ENCODE results near the gene IL17RE. TPM values are rescaled to one million over a fixed set of nuclear protein-coding genes. Genes with fewer than 3 reads are reported as not detected.

IL17RE gene
- total and polyA plus RNA-seq, 2 experiments from 2014 or later: 1.1 to 3.4 TPM

GRCh38 chr3:9867106-9867505 is 35.5 kb upstream of the IL17RE start (continued):
- TF ChIP-seq CTCF (conservative IDR thresholded peaks at IDR 0.05; ENCODE audit: low read depth in 2 of 2) (no peak), CREB1 (CRISPR knock-in tag; IDR thresholded peaks at IDR 0.05; ENCODE audit: low read depth) (no peak), REST (IDR thresholded peaks at IDR 0.05; ENCODE audit: unreplicated experiment) (no peak)

GRCh38 chr3:9869955-9870354 is 32.7 kb upstream of the IL17RE start:
- no peak overlapping the region for H3K4me2 ChIP-seq
- no peak overlapping the region for H3K4me3 ChIP-seq
- H2AFZ ChIP-seq: no peak overlapping the region
- H3K36me3 ChIP-seq (ENCODE audit: insufficient read depth): no peaks in the 10 kb centered on the region
- H3K9me3 Mint-ChIP-seq: no peaks in the 10 kb centered on the region; the same call in 2 of the 3 replicates
- ATAC-seq: no peak
- H3K27ac ChIP-seq (ENCODE audit: low read depth): no peak overlapping the region
- H3K27ac Mint-ChIP-seq: no peak overlapping the region
- no peaks in the 10 kb centered on the region for H3K4me1 ChIP-seq (ENCODE audit: insufficient read depth)
- no peak for DNase-seq (ENCODE audit: low spot score)
- H3K27me3 Mint-ChIP-seq (ENCODE audit: insufficient read depth, low read depth, poor library complexity): peaks cover 9% of the 10 kb centered on the region
- no peaks in the 10 kb centered on the region for H3K9me2 ChIP-seq (ENCODE audit: insufficient read depth)
- no peaks in the 10 kb centered on the region for H4K20me1 ChIP-seq (replicated peaks; ENCODE audit: insufficient read depth)
- H3K4me3 Mint-ChIP-seq: no peak overlapping the region
- no peaks in the 10 kb centered on the region for H3K27me3 ChIP-seq (ENCODE audit: insufficient read depth)
- no peaks in the 10 kb centered on the region for H3K4me1 Mint-ChIP-seq
- H3K79me2 ChIP-seq (replicated peaks; ENCODE audit: insufficient read depth): no peaks in the 10 kb centered on the region
- TF ChIP-seq JUNB (IDR thresholded peaks at IDR 0.05; ENCODE audit: unreplicated experiment) (no peak), ZNF462 (CRISPR knock-in tag; IDR thresholded peaks at IDR 0.05) (no peak), STAT1 (IDR thresholded peaks at IDR 0.05; ENCODE audit: unreplicated experiment) (no peak), ZNF114 (CRISPR knock-in tag; IDR thresholded peaks at IDR 0.05) (no peak)
- H3K36me3 Mint-ChIP-seq (ENCODE audit: low read depth): no peaks in the 10 kb centered on the region
- no peaks in the 10 kb centered on the region for H3F3A ChIP-seq (replicated peaks; ENCODE audit: low read depth)
